ENCODE data around the gene SCN4B.

The SCN4B gene

GRCh38 chr11:118161786-118162185 lies 9.2 kb upstream of the SCN4B start:
- TF ChIP-seq EZH2 (IDR thresholded peaks at IDR 0.05) (no peak), FOXP2 (optimal IDR thresholded peaks at IDR 0.05; ENCODE audit: control extremely low read depth, extremely low read length, insufficient read depth) (no peak), POLR2AphosphoS5 (IDR thresholded peaks at IDR 0.05; ENCODE audit: borderline replicate concordance, low read depth, low read length) (no peak)
- Histone ChIP-seq H3K4me3 (no peak overlapping the region), H3K27ac (no peak overlapping the region)

GRCh38 chr11:118157186-118157895 lies 4.7 kb upstream of the SCN4B start:
- Histone ChIP-seq H3K36me3 (ENCODE audit: insufficient read depth, low read length) (no peaks in the 10 kb centered on the region), H3K9me3 (ENCODE audit: low read depth, low read length) (no peaks in the 10 kb centered on the region), H3K4me3 (no peak overlapping the region), H3K27ac (no peak overlapping the region), H3K9ac (ENCODE audit: insufficient read length) (no peak overlapping the region)
- TF ChIP-seq FOXP2 (optimal IDR thresholded peaks at IDR 0.05; ENCODE audit: control extremely low read depth, extremely low read length, insufficient read depth) = no peak
- DNase-seq (ENCODE audit: low read depth, low spot score) = no peak

More at GRCh38 chr11:118161786-118162185, 9.2 kb upstream of the SCN4B start:
- Histone ChIP-seq H3K36me3 (ENCODE audit: insufficient read depth, low read length) (no peaks in the 10 kb centered on the region), H3K9me3 (ENCODE audit: low read depth, low read length) (no peaks in the 10 kb centered on the region), H3K9ac (ENCODE audit: insufficient read length) (no peak overlapping the region)
- no peak for DNase-seq (ENCODE audit: low read depth, low spot score)

DNA sequence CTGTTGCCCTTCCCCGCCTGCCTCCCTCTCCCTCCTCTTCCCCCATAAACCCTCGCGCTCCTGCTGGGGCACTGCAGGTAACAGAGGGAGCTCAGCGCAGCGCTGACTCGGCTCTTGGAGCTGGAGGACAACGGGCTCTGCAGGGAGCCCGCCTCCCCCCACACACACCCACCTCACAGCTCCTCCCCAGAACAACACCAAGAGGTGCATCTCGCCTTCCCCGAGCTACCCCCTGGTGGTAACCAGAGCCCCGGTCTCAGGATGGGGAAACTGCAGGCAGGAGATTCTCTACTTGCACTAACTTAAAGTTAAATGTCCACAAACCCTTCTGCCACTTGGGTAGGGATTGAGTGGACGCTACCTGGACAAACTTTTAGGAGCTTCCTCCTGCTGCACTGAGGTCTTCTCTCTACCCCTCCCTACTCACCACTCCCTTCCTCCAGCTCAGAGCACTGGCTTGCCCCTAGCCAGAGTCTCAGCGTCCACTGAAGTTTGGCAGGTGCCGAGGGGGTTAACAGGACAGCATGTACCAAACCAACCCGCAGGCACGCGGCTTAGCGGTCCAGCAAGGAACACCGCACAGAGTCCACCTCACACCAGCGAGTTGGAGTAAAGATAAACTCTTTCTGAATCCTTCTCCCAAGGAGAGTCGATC lies 4.0 kb upstream of the SCN4B start:
- no peak for DNase-seq (ENCODE audit: low read depth, low spot score)
- H3K27ac ChIP-seq = no peak overlapping the region
- H3K9me3 ChIP-seq (ENCODE audit: low read depth, low read length) = no peaks in the 10 kb centered on the region
- TF ChIP-seq FOXP2 (optimal IDR thresholded peaks at IDR 0.05; ENCODE audit: control extremely low read depth, extremely low read length, insufficient read depth) (no peak), EZH2 (IDR thresholded peaks at IDR 0.05) (no peak), POLR2AphosphoS5 (IDR thresholded peaks at IDR 0.05; ENCODE audit: borderline replicate concordance, low read depth, low read length) (no peak)
- H3K9ac ChIP-seq (ENCODE audit: insufficient read length) = no peak overlapping the region
- no peak overlapping the region; the same call in 1 of the 2 replicates for H3K4me3 ChIP-seq
- H3K36me3 ChIP-seq (ENCODE audit: insufficient read depth, low read length) = no peaks in the 10 kb centered on the region

- Histone ChIP-seq H3K9ac (ENCODE audit: insufficient read length) (no peak overlapping the region), H3K4me3 (no peak overlapping the region; the same call in 1 of the 2 replicates), H3K27ac (no peak overlapping the region), H3K36me3 (ENCODE audit: insufficient read depth, low read length) (no peaks in the 10 kb centered on the region), H3K9me3 (ENCODE audit: low read depth, low read length) (no peaks in the 10 kb centered on the region)
- TF ChIP-seq FOXP2 (optimal IDR thresholded peaks at IDR 0.05; ENCODE audit: control extremely low read depth, extremely low read length, insufficient read depth) (no peak), EZH2 (IDR thresholded peaks at IDR 0.05) (no peak), POLR2AphosphoS5 (IDR thresholded peaks at IDR 0.05; ENCODE audit: borderline replicate concordance, low read depth, low read length) (no peak)
- DNase-seq (ENCODE audit: low read depth, low spot score) = no peak
These were observed 3.3 kb upstream of the SCN4B start for GRCh38 chr11:118155776-118156530.

DNA sequence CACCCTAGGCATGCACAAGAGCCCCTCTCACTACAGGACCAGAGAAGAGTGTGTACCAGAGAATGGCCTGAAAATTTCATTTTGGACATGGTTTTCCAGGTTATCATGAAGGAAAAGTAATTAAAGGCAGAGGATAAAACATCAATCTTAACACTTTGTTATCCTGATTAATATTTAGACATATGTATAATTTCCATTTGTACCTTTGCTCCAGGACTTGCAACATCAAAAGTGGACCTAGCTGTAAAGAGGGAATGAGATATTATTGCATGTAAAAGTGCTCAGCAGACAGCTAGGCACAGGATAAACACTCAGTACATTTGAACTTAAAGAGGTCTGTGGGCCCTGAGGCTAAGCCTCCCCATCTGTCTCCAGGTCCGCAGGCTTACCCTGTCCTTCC lies 2.0 kb upstream of the SCN4B start:
- no peak overlapping the region for H3K27ac ChIP-seq
- H3K9me3 ChIP-seq (ENCODE audit: low read depth, low read length) = no peaks in the 10 kb centered on the region
- no peaks in the 10 kb centered on the region for H3K36me3 ChIP-seq (ENCODE audit: insufficient read depth, low read length)
- no peak for DNase-seq (ENCODE audit: low read depth, low spot score)
- H3K9ac ChIP-seq (ENCODE audit: insufficient read length) = no peak overlapping the region
- H3K4me3 ChIP-seq = no peak overlapping the region
- no peak for TF ChIP-seq EZH2 (IDR thresholded peaks at IDR 0.05)
- TF ChIP-seq FOXP2 (optimal IDR thresholded peaks at IDR 0.05; ENCODE audit: control extremely low read depth, extremely low read length, insufficient read depth) = no peak
- no peak for TF ChIP-seq POLR2AphosphoS5 (IDR thresholded peaks at IDR 0.05; ENCODE audit: borderline replicate concordance, low read depth, low read length)

- Histone ChIP-seq H3K9me3 (ENCODE audit: low read depth, low read length) (no peaks in the 10 kb centered on the region), H3K9ac (ENCODE audit: insufficient read length) (no peak overlapping the region), H3K27ac (no peak overlapping the region), H3K4me3 (no peak overlapping the region), H3K36me3 (ENCODE audit: insufficient read depth, low read length) (no peaks in the 10 kb centered on the region)
- DNase-seq (ENCODE audit: low read depth, low spot score) = no peak
- TF ChIP-seq POLR2AphosphoS5 (IDR thresholded peaks at IDR 0.05; ENCODE audit: borderline replicate concordance, low read depth, low read length) (no peak), EZH2 (IDR thresholded peaks at IDR 0.05) (no peak), FOXP2 (optimal IDR thresholded peaks at IDR 0.05; ENCODE audit: control extremely low read depth, extremely low read length, insufficient read depth) (no peak)
These were observed 1.4 kb upstream of the SCN4B start for GRCh38 chr11:118153976-118154375.

DNA sequence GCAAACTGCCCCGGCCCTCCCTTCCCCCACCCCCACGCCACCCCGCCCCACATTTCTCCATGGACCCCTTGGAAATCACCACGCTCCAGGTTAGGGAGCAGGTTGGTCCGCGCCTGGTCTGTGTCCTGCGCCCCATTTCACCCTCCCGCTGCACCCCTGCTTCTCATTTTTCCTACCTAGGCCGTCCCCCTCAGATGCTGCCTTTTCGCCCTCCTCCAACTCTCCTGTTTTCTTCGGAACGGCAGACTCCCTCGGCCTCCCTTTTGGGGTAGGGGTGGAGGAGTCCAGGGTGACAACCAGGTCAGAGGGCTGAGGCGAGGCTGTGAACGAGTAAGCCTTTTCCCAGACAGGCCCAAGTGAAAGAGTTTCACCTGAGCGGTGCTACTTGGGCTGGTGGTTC lies 893 bp upstream of the SCN4B start:
- Histone ChIP-seq H3K9me3 (ENCODE audit: low read depth, low read length) (no peaks in the 10 kb centered on the region), H3K27ac (no peak overlapping the region), H3K4me3 (no peak overlapping the region), H3K36me3 (ENCODE audit: insufficient read depth, low read length) (no peaks in the 10 kb centered on the region), H3K9ac (ENCODE audit: insufficient read length) (no peak overlapping the region)
- TF ChIP-seq POLR2AphosphoS5 (IDR thresholded peaks at IDR 0.05; ENCODE audit: borderline replicate concordance, low read depth, low read length) (no peak), FOXP2 (optimal IDR thresholded peaks at IDR 0.05; ENCODE audit: control extremely low read depth, extremely low read length, insufficient read depth) (no peak), EZH2 (IDR thresholded peaks at IDR 0.05) (no peak)
- DNase-seq (ENCODE audit: low read depth, low spot score) = no peak

DNA sequence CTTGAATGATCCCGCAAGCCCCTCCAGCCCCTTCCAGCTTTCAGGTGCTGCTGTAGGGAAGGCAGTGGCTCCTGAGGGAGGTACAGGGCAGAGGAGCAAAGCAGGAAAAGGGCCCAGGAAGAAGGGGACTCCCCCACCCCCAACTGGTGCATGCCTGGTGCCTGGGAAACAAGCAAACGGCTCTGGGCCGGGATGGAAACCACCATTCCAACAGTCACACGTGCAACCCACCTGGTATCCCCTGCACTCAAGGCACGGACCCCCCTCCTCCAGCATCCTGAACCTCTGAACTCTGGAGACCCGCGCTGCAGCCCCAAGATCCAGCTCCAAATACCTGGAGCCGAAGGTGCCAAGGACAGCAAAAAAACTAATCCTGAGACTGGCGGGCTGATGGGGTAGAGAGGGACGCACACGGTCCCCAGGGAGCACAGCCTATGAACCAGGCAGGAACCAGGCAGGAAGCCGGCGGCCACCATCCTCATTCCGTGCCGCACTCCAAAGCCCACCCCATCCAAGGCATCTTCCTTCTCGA lies 537 bp downstream of the SCN4B start:
- peak overlapping the region; percentile 62 for H3K9ac ChIP-seq (ENCODE audit: insufficient read length)
- DNase-seq (ENCODE audit: low read depth, low spot score) = no peak
- no peak overlapping the region for H3K27ac ChIP-seq
- no peak for TF ChIP-seq EZH2 (IDR thresholded peaks at IDR 0.05)
- no peak for TF ChIP-seq FOXP2 (optimal IDR thresholded peaks at IDR 0.05; ENCODE audit: control extremely low read depth, extremely low read length, insufficient read depth)
- TF ChIP-seq POLR2AphosphoS5 (IDR thresholded peaks at IDR 0.05; ENCODE audit: borderline replicate concordance, low read depth, low read length) = no peak
- no peaks in the 10 kb centered on the region for H3K36me3 ChIP-seq (ENCODE audit: insufficient read depth, low read length)
- no peaks in the 10 kb centered on the region for H3K9me3 ChIP-seq (ENCODE audit: low read depth, low read length)
- H3K4me3 ChIP-seq = peak overlapping the region; percentile 81
